Kidney epithelial cell (primary cell): ENCODE measurements around the gene LEUTX. TPM values are rescaled to one million over a fixed set of nuclear protein-coding genes. Genes with fewer than 3 reads are reported as not detected.
"Not testable (repeated sequence)": the region's sequence is repeated elsewhere in the genome, so short reads cannot be mapped to it uniquely, and the experiment has no call there.

Experiments
- DNase-seq: peaks from one replicate; pipeline ENCODE4 v3.0.0-alpha.2; 2010; ENCODE audit warnings: low read depth
- H3K27me3 ChIP-seq: 2 replicates; pipeline ENCODE4 v1.6.0; 2011; ENCODE audit warnings: low read length; ENCODE audit not compliant: control insufficient read depth, insufficient read depth
- H3K36me3 ChIP-seq: 2 replicates; pipeline ENCODE4 v1.5.1; 2011; ENCODE audit warnings: low read length; ENCODE audit not compliant: control insufficient read depth, insufficient read depth
- H3K4me3 ChIP-seq: 2 replicates; pipeline ENCODE4 v1.5.1; 2011; ENCODE audit warnings: low read depth, mild to moderate bottlenecking, control low read depth, low read length
- total RNA-seq: library from RNA; depleted of rRNA; stranded (reverse); fragments of >200 nt; gene quantifications from 2 replicates; pipeline ENCODE4 v1.2.3, GENCODE V29; 2015
- TF ChIP-seq, protein P1 (sequence below): IDR thresholded peaks from 2 replicates; pipeline ENCODE4 v1.5.1; 2011; ENCODE audit warnings: mild to moderate bottlenecking, moderate library complexity, low read length, control low read depth, inconsistent platforms; ENCODE audit not compliant: insufficient read depth, poor library complexity, severe bottlenecking

The LEUTX gene
- total RNA-seq, 1 donor from 2014 or later: not detected

DNA sequence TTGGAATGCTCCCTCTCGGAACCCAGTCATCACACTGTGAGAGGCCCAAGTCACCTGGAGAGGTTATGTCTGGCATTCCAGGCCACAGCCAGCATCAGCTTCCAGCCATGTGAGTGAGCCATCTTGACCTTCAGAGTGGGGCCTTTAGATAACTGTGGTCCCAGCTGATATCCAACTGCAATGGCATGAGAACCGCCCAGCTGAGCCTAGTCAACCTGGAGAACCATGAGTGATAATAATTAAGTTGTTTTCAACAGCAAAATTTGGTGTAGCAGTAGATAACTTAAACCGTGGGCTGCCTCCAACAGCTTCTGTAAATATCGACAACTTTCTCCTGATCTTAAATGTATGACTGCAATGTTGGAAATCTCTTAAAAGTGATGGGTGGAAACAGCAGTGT lies 30.7 kb downstream of the LEUTX start:
- Histone ChIP-seq H3K27me3 (no peaks in the 10 kb centered on the region), H3K36me3 (no peaks in the 10 kb centered on the region), H3K4me3 (no peak overlapping the region)
- no peak for DNase-seq
- TF ChIP-seq, protein P1, sequence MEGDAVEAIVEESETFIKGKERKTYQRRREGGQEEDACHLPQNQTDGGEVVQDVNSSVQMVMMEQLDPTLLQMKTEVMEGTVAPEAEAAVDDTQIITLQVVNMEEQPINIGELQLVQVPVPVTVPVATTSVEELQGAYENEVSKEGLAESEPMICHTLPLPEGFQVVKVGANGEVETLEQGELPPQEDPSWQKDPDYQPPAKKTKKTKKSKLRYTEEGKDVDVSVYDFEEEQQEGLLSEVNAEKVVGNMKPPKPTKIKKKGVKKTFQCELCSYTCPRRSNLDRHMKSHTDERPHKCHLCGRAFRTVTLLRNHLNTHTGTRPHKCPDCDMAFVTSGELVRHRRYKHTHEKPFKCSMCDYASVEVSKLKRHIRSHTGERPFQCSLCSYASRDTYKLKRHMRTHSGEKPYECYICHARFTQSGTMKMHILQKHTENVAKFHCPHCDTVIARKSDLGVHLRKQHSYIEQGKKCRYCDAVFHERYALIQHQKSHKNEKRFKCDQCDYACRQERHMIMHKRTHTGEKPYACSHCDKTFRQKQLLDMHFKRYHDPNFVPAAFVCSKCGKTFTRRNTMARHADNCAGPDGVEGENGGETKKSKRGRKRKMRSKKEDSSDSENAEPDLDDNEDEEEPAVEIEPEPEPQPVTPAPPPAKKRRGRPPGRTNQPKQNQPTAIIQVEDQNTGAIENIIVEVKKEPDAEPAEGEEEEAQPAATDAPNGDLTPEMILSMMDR: no peak

- Histone ChIP-seq H3K27me3 (no peaks in the 10 kb centered on the region), H3K4me3 (no peak overlapping the region), H3K36me3 (no peaks in the 10 kb centered on the region)
- DNase-seq: no peak
- TF ChIP-seq, protein P1: no peak
Measured at GRCh38 chr19:39810424-39810823, 31.8 kb downstream of the LEUTX start.

- no peaks in the 10 kb centered on the region for H3K36me3 ChIP-seq
- no peaks in the 10 kb centered on the region for H3K27me3 ChIP-seq
- no peak overlapping the region for H3K4me3 ChIP-seq
- TF ChIP-seq, protein P1: no peak
- DNase-seq: no peak
Measured at GRCh38 chr19:39811064-39811463, 32.4 kb downstream of the LEUTX start.

GRCh38 chr19:39813264-39813993 lies 34.8 kb downstream of the LEUTX start:
- Histone ChIP-seq H3K4me3 (no peak overlapping the region), H3K36me3 (no peaks in the 10 kb centered on the region), H3K27me3 (no peaks in the 10 kb centered on the region)
- TF ChIP-seq, protein P1: no peak
- DNase-seq: no peak

GRCh38 chr19:39814111-39814510 lies 35.5 kb downstream of the LEUTX start:
- not testable (repeated sequence) for DNase-seq, H3K4me3 ChIP-seq, H3K27me3 ChIP-seq, H3K36me3 ChIP-seq

- Histone ChIP-seq H3K4me3 (no peak overlapping the region), H3K27me3 (no peaks in the 10 kb centered on the region), H3K36me3 (no peaks in the 10 kb centered on the region)
- TF ChIP-seq, protein P1: no peak
- no peak for DNase-seq
Measured at GRCh38 chr19:39814595-39814994, 35.9 kb downstream of the LEUTX start.
